Endothelial cell of umbilical vein (primary cell): ENCODE data around the gene ITSN1. TPM values are rescaled to one million over a fixed set of nuclear protein-coding genes. Genes with fewer than 3 reads are reported as not detected.

ENCODE experiments used
- BruUV-seq: library from RNA; stranded (reverse); fragments of 400-500 nt; replicated peaks from 2 replicates; lab custom pipeline; 2021; lab: Mats Ljungman, UMichigan
- CTCF ChIA-PET: fragments of 300-600, 350-600 bp; sonication (Branson Sonifier 250); formaldehyde crosslinking; loops from one replicate; lab custom pipeline; 2021; ENCODE audit warnings: antibody characterized with exemption, inconsistent platforms; lab: Charles Lee
- POLR2A ChIA-PET: fragments of 300-600, 350-600 bp; sonication (Branson Sonifier 250); formaldehyde crosslinking; loops from one replicate; lab custom pipeline; 2021; ENCODE audit warnings: antibody characterized with exemption, inconsistent platforms; lab: Charles Lee
- DNase-seq: peaks from one replicate; pipeline ENCODE4 v3.0.0-alpha.2; 2011; ENCODE audit warnings: low read depth, low spot score
- FAIRE-seq: peaks from 2 replicates; lab custom pipeline; 2011; peaks lifted over from hg19 to GRCh38; lab: Jason Lieb, UNC
- H2AFZ ChIP-seq: 2 replicates; pipeline ENCODE4 v1.6.0; 2012; ENCODE audit warnings: low read depth, low read length, control low read depth, inconsistent platforms
- H3K27ac ChIP-seq: 2 replicates; pipeline ENCODE4 v1.5.1; 2011; ENCODE audit warnings: low read depth, mild to moderate bottlenecking, control low read depth, low read length, moderate library complexity; ENCODE audit not compliant: insufficient read depth
- H3K27me3 ChIP-seq, 2 experiments: 2 replicates each; pipeline versions ENCODE4 v1.6.0 to v1.6.1; 2011; ENCODE audit warnings: low read length in 2 of 2, mixed read lengths in 1 of 2; ENCODE audit not compliant: control insufficient read depth in 2 of 2, insufficient read depth in 2 of 2
- H3K36me3 ChIP-seq, 2 experiments: 2 replicates in 1 of 2; 3 replicates in 1 of 2; pipeline ENCODE4 v1.5.1; 2011; ENCODE audit warnings: low read length in 2 of 2, mild to moderate bottlenecking in 1 of 2, moderate library complexity in 1 of 2; ENCODE audit not compliant: control insufficient read depth in 2 of 2, insufficient read depth in 2 of 2; ENCODE audit errors: extremely low read depth in 1 of 2
- H3K4me1 ChIP-seq: 3 replicates; pipeline ENCODE4 v1.5.1; 2011; ENCODE audit warnings: mild to moderate bottlenecking, low read length; ENCODE audit not compliant: control insufficient read depth, insufficient read depth; ENCODE audit errors: extremely low read depth
- H3K4me2 ChIP-seq: 2 replicates; pipeline ENCODE4 v1.6.1; 2011; ENCODE audit warnings: low read length, control low read depth, mixed read lengths; ENCODE audit not compliant: insufficient read depth
- H3K4me3 ChIP-seq, 3 experiments: fragments of 200-600 bp in 1 of 3; sonication (generic), shearing (Covaris generic) in 1 of 3; replicated peaks in 1 of 3; 2 replicates each; pipeline ENCODE4 v1.5.1; 2011 to 2016; ENCODE audit warnings: control low read depth in 3 of 3, low read length in 3 of 3, mild to moderate bottlenecking in 2 of 3, inconsistent platforms in 1 of 3, low read depth in 1 of 3, moderate library complexity in 1 of 3; ENCODE audit not compliant: insufficient read depth in 1 of 3
- H3K79me2 ChIP-seq: 2 replicates; pipeline ENCODE4 v1.6.0; 2012; ENCODE audit warnings: low read length, inconsistent platforms; ENCODE audit not compliant: control insufficient read depth, insufficient read depth
- H3K9ac ChIP-seq: replicated peaks from 2 replicates; pipeline ENCODE3; 2011; ENCODE audit warnings: low read length, control low read depth; ENCODE audit not compliant: insufficient read depth; ENCODE audit errors: extremely low read depth
- H3K9me1 ChIP-seq: replicated peaks from 3 replicates; pipeline ENCODE4 v1.6.0; 2011; ENCODE audit warnings: mild to moderate bottlenecking, low read length; ENCODE audit not compliant: control insufficient read depth, insufficient read depth; ENCODE audit errors: extremely low read depth
- H3K9me3 ChIP-seq: replicated peaks from 2 replicates; pipeline ENCODE4 v1.5.1; 2012; ENCODE audit warnings: low read length, inconsistent platforms; ENCODE audit not compliant: control insufficient read depth, insufficient read depth
- H4K20me1 ChIP-seq: replicated peaks from 2 replicates; pipeline ENCODE3; 2011; ENCODE audit warnings: mild to moderate bottlenecking, low read length; ENCODE audit not compliant: control insufficient read depth, insufficient read depth; ENCODE audit errors: extremely low read depth
- EZH2 ChIP-seq: IDR thresholded peaks from 2 replicates; pipeline ENCODE4 v1.6.1; 2012; ENCODE audit warnings: borderline replicate concordance, low read depth, mild to moderate bottlenecking, moderate library complexity, low read length, inconsistent platforms; ENCODE audit not compliant: severe bottlenecking
- FOS ChIP-seq: IDR thresholded peaks from 2 replicates; pipeline ENCODE4 v1.6.1; 2011; ENCODE audit warnings: mild to moderate bottlenecking, low read length, moderate library complexity, borderline replicate concordance; ENCODE audit not compliant: insufficient read depth
- GATA2 ChIP-seq: IDR thresholded peaks from 2 replicates; pipeline ENCODE4 v1.7.0; 2011; ENCODE audit warnings: low read depth, mild to moderate bottlenecking, moderate library complexity, mixed read lengths, low read length; ENCODE audit not compliant: insufficient read length, insufficient read depth
- JUN ChIP-seq: IDR thresholded peaks from 2 replicates; pipeline ENCODE4 v1.6.1; 2011; ENCODE audit warnings: borderline replicate concordance, low read depth; ENCODE audit not compliant: insufficient read length, insufficient read depth
- MYC ChIP-seq: IDR thresholded peaks from one replicate; pipeline ENCODE4 v1.6.1; 2011; ENCODE audit warnings: mild to moderate bottlenecking, low read depth, low read length
- POLR2A ChIP-seq: IDR thresholded peaks from 2 replicates; pipeline ENCODE4 v1.6.1; 2012; ENCODE audit warnings: low read depth, mild to moderate bottlenecking, control low read depth, low read length
- POLR2AphosphoS5 ChIP-seq: IDR thresholded peaks from 2 replicates; pipeline ENCODE4 v1.6.1; 2012; ENCODE audit warnings: low read depth, mild to moderate bottlenecking, control low read depth, low read length, moderate library complexity; ENCODE audit not compliant: insufficient read depth
- dilution Hi-C: fragments of 300-500 bp; cut with MboI; formaldehyde crosslinking; loops from one replicate; pipeline ENCODE4 v1.15.0; 2019; ENCODE audit warnings: low sequenced_read_pairs; ENCODE audit not compliant: extremely low pct_ligation_motif_present
- intact Hi-C: fragments of 100-400 bp; cut with micrococcal nuclease; formaldehyde crosslinking; loops from one replicate; pipeline ENCODE4 v1.10.0; 2022
- polyA plus RNA-seq, 4 experiments: library from polyadenylated mRNA; depleted of rRNA in 3 of 4; stranded (reverse) in 3 of 4; unstranded in 1 of 4; fragments of >200 nt; gene quantifications; 2 replicates each; pipeline versions ENCODE4 v1.2.1 to v1.2.3, GENCODE V29; 2011 to 2012; ENCODE audit warnings: missing spikeins in 1 of 4
- total RNA-seq: library from RNA; stranded (reverse); gene quantifications from 2 replicates; pipeline ENCODE4 v1.2.3, GENCODE V29; 2021
- TF ChIP-seq, protein P1 (sequence below), 2 donors: IDR thresholded peaks; 1 replicate in 1 of 2; 2 replicates in 1 of 2; pipeline ENCODE4 v1.5.1; 2011; ENCODE audit warnings: low read length in 2 of 2, mild to moderate bottlenecking in 2 of 2, moderate library complexity in 2 of 2, control low read depth in 1 of 2, inconsistent platforms in 1 of 2, low read depth in 1 of 2; ENCODE audit not compliant: insufficient read depth in 1 of 2; ENCODE audit errors: extremely low read depth in 1 of 2
- TF ChIP-seq, protein P2 (sequence below): IDR thresholded peaks from 2 replicates; pipeline ENCODE4 v1.6.1; 2011; ENCODE audit not compliant: insufficient read depth, insufficient read length

The ITSN1 gene
- total and polyA plus RNA-seq, 2 donors (not counting 3 experiments of a cell fraction or from before 2014, with no cell fraction given) = 72.2 to 86.8 TPM

DNA sequence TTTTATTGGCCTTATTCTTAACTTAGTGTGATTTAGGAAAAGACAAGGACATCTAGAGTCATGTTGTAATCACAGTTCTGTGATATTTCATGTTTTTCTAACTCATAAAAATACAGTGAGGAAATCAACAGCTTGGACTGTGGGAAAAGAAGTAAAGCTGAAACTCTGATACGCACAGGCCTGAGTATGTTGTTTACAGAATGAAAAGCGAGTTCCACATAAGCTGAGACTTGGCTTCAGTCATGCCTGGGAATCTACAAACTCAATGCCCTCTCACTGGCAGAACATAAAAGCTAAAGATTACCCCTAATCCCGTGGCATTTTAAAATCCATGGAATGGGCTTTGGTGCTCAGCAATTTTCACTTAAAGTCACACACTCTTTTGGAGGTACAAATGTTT, 296.9 kb downstream of the ITSN1 start:
- FAIRE-seq (no peak), DNase-seq (no peak)
- H3K9ac ChIP-seq = no peak overlapping the region
- H4K20me1 ChIP-seq = no peaks in the 10 kb centered on the region
- H3K27ac ChIP-seq = no peak overlapping the region
- H3K4me2 ChIP-seq = no peak overlapping the region
- H3K4me1 ChIP-seq = no peaks in the 10 kb centered on the region
- intact Hi-C loops (no loop called here), dilution Hi-C loops (no loop called here)
- no peak overlapping the region for H3K4me3 ChIP-seq
- H3K27me3 ChIP-seq = no peaks in the 10 kb centered on the region
- ChIA-PET CTCF (interaction anchor here (0.8 to 2.2 kb wide), 5 partner anchors 9 to 409 kb away, joined by 3 to 12 read pairs (median 4); no protein-coding TSS in a partner anchor), POLR2A (no interaction called here)
- H3K36me3 ChIP-seq = no peaks in the 10 kb centered on the region
- TF ChIP-seq EZH2 (no peak), JUN (no peak), POLR2AphosphoS5 (no peak), GATA2 (no peak), FOS (no peak), POLR2A (no peak), MYC (no peak)
- TF ChIP-seq, protein P1, sequence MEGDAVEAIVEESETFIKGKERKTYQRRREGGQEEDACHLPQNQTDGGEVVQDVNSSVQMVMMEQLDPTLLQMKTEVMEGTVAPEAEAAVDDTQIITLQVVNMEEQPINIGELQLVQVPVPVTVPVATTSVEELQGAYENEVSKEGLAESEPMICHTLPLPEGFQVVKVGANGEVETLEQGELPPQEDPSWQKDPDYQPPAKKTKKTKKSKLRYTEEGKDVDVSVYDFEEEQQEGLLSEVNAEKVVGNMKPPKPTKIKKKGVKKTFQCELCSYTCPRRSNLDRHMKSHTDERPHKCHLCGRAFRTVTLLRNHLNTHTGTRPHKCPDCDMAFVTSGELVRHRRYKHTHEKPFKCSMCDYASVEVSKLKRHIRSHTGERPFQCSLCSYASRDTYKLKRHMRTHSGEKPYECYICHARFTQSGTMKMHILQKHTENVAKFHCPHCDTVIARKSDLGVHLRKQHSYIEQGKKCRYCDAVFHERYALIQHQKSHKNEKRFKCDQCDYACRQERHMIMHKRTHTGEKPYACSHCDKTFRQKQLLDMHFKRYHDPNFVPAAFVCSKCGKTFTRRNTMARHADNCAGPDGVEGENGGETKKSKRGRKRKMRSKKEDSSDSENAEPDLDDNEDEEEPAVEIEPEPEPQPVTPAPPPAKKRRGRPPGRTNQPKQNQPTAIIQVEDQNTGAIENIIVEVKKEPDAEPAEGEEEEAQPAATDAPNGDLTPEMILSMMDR (IDR thresholded peaks at IDR 0.05; ENCODE audit: extremely low read depth in 1 of 2, insufficient read depth in 1 of 2, low read depth in 1 of 2, low read length in 2 of 2) = no peak
- TF ChIP-seq, protein P2, sequence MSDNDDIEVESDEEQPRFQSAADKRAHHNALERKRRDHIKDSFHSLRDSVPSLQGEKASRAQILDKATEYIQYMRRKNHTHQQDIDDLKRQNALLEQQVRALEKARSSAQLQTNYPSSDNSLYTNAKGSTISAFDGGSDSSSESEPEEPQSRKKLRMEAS = no peak
- no peaks in the 10 kb centered on the region for H3K9me1 ChIP-seq
- H3K79me2 ChIP-seq = no peaks in the 10 kb centered on the region
- H3K9me3 ChIP-seq = no peaks in the 10 kb centered on the region
- no TSS peak for BruUV-seq
- H2AFZ ChIP-seq = no peak overlapping the region
